Uterus (tissue), 2 donors: ENCODE results near the gene BTG2.

ENCODE experiments used
- POLR2A ChIP-seq, 2 donors: fragments of 450-650 bp; IDR thresholded peaks; one replicate each; pipeline ENCODE4 v1.6.1; 2016; ENCODE audit warnings: antibody characterized with exemption in 2 of 2, mild to moderate bottlenecking in 1 of 2, moderate library complexity in 1 of 2
- TF ChIP-seq, protein P1 (sequence below), 4 experiments: fragments of 200-600 bp in 2 of 4; fragments of 450-650 bp in 2 of 4; sonication (generic) in 2 of 4; IDR thresholded peaks; one replicate each; pipeline ENCODE4 v1.5.1; 2016 to 2019; ENCODE audit warnings: antibody characterized with exemption in 4 of 4, mild to moderate bottlenecking in 2 of 4, moderate library complexity in 1 of 4

- no peak for TF ChIP-seq POLR2A (IDR thresholded peaks at IDR 0.05)
- TF ChIP-seq, protein P1, sequence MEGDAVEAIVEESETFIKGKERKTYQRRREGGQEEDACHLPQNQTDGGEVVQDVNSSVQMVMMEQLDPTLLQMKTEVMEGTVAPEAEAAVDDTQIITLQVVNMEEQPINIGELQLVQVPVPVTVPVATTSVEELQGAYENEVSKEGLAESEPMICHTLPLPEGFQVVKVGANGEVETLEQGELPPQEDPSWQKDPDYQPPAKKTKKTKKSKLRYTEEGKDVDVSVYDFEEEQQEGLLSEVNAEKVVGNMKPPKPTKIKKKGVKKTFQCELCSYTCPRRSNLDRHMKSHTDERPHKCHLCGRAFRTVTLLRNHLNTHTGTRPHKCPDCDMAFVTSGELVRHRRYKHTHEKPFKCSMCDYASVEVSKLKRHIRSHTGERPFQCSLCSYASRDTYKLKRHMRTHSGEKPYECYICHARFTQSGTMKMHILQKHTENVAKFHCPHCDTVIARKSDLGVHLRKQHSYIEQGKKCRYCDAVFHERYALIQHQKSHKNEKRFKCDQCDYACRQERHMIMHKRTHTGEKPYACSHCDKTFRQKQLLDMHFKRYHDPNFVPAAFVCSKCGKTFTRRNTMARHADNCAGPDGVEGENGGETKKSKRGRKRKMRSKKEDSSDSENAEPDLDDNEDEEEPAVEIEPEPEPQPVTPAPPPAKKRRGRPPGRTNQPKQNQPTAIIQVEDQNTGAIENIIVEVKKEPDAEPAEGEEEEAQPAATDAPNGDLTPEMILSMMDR (IDR thresholded peaks at IDR 0.05), result no peak
Measured at GRCh38 chr1:203300441-203301330, 4.6 kb upstream of the BTG2 start.
